ENCODE measurements around the gene GHRH.

Gene GHRH

GRCh38 chr20:37205794-37206193 is 55.8 kb downstream of the GHRH start:
- no peak for DNase-seq (ENCODE audit: low read depth)

- no peak for DNase-seq (ENCODE audit: low read depth)
These were observed 56.5 kb downstream of the GHRH start for GRCh38 chr20:37205130-37205529.

- no peak for DNase-seq (ENCODE audit: low read depth)
These were observed 57.6 kb downstream of the GHRH start for GRCh38 chr20:37204056-37204455.

- no peak for DNase-seq (ENCODE audit: low read depth)
These were observed 59.2 kb downstream of the GHRH start for GRCh38 chr20:37202267-37202943.

- no peak for DNase-seq (ENCODE audit: low read depth)
These were observed 59.8 kb downstream of the GHRH start for GRCh38 chr20:37201827-37202162.

Data from activated T-cell treated with anti-CD3 and anti-CD28 coated beads for 24 hours (primary cell).